SK-N-SH (cell line): ENCODE results near the gene ABCC4. TPM values are rescaled to one million over a fixed set of nuclear protein-coding genes. Genes with fewer than 3 reads are reported as not detected.

Source experiments
- CTCF ChIA-PET: fragments of 300-600, 350-600 bp; formaldehyde crosslinking; extraction: SDS; loops from one replicate; lab custom pipeline; 2021; lab: Yijun Ruan, JAX
- POLR2A ChIA-PET: fragments of 350-600 bp; sonication (Branson Sonifier 250); formaldehyde crosslinking; extraction: SDS; loops from one replicate; lab custom pipeline; 2020; ENCODE audit warnings: antibody characterized with exemption, inconsistent platforms; lab: Yijun Ruan, JAX
- DNase-seq: peaks from one replicate; pipeline ENCODE4 v3.0.0; 2012
- H2AFZ ChIP-seq: fragments of 200-600 bp; sonication (generic); 2 replicates; pipeline ENCODE4 v1.8.1; 2016; ENCODE audit warnings: antibody characterized with exemption, mild to moderate bottlenecking, low read depth
- H3F3A ChIP-seq: fragments of 200-600 bp; sonication (generic); replicated peaks from 2 replicates; pipeline ENCODE3; 2016; ENCODE audit warnings: antibody characterized with exemption, mild to moderate bottlenecking; ENCODE audit not compliant: insufficient read depth
- H3K27ac ChIP-seq, 2 experiments: fragments of 200-500 bp in 1 of 2; fragments of 200-600 bp in 1 of 2; sonication (Bioruptor generic) in 1 of 2; sonication (generic), shearing (Covaris generic) in 1 of 2; 2 replicates each; pipeline versions ENCODE4 v1.5.1 to v1.6.1; 2014 to 2016; ENCODE audit warnings: low read depth in 2 of 2, inconsistent platforms in 1 of 2, low read length in 1 of 2, mild to moderate bottlenecking in 1 of 2, mixed read lengths in 1 of 2
- H3K27me3 ChIP-seq: fragments of 200-600 bp; sonication (generic), shearing (Covaris generic); 2 replicates; pipeline ENCODE4 v1.6.1; 2016; ENCODE audit warnings: mixed run types; ENCODE audit not compliant: insufficient read depth
- H3K36me3 ChIP-seq, 2 experiments: fragments of 200-500 bp in 1 of 2; fragments of 200-600 bp in 1 of 2; sonication (Bioruptor generic) in 1 of 2; sonication (generic) in 1 of 2; replicated peaks in 1 of 2; 2 replicates each; pipeline versions ENCODE3 to v1.5.1; 2014 to 2016; ENCODE audit warnings: low read length in 1 of 2, mild to moderate bottlenecking in 1 of 2; ENCODE audit not compliant: insufficient read depth in 2 of 2, control insufficient read depth in 1 of 2
- H3K4me1 ChIP-seq, 2 experiments: fragments of 200-500 bp in 1 of 2; fragments of 200-600 bp in 1 of 2; sonication (Bioruptor generic) in 1 of 2; sonication (generic), shearing (Covaris generic) in 1 of 2; 2 replicates each; pipeline versions ENCODE4 v1.5.1 to v1.6.1; 2014 to 2016; ENCODE audit warnings: low read depth in 1 of 2, low read length in 1 of 2, mixed run types in 1 of 2; ENCODE audit not compliant: insufficient read depth in 2 of 2, control insufficient read depth in 1 of 2
- H3K4me2 ChIP-seq: fragments of 200-600 bp; sonication (generic), shearing (Covaris generic); 2 replicates; pipeline ENCODE4 v1.6.1; 2017; ENCODE audit warnings: mixed run types
- H3K4me3 ChIP-seq, 2 experiments: fragments of 200-500 bp in 1 of 2; fragments of 200-600 bp in 1 of 2; sonication (Bioruptor generic) in 1 of 2; sonication (generic), shearing (Covaris generic) in 1 of 2; 2 replicates each; pipeline versions ENCODE4 v1.5.1 to v1.8.1; 2014 to 2016; ENCODE audit warnings: low read depth in 2 of 2, inconsistent platforms in 1 of 2, low read length in 1 of 2, mild to moderate bottlenecking in 1 of 2, mixed read lengths in 1 of 2, moderate library complexity in 1 of 2
- H3K79me2 ChIP-seq: fragments of 200-600 bp; sonication (generic); 2 replicates; pipeline ENCODE4 v1.8.1; 2017; ENCODE audit warnings: mild to moderate bottlenecking; ENCODE audit not compliant: insufficient read depth
- H3K9ac ChIP-seq: fragments of 200-600 bp; sonication (generic); 2 replicates; pipeline ENCODE4 v1.6.1; 2017; ENCODE audit warnings: mixed run types
- H3K9me2 ChIP-seq: fragments of 200-600 bp; sonication (generic); 2 replicates; pipeline ENCODE4 v1.6.1; 2017; ENCODE audit warnings: mixed run types
- H3K9me3 ChIP-seq: fragments of 200-600 bp; sonication (generic); 2 replicates; pipeline ENCODE4 v1.6.1; 2017; ENCODE audit warnings: mixed run types, mild to moderate bottlenecking, moderate library complexity
- H4K20me1 ChIP-seq: fragments of 200-600 bp; sonication (generic); 2 replicates; pipeline ENCODE4 v1.6.1; 2017; ENCODE audit warnings: mild to moderate bottlenecking, mixed run types; ENCODE audit not compliant: insufficient read depth
- EP300 ChIP-seq, 2 experiments: IDR thresholded peaks; 2 replicates each; pipeline versions ENCODE4 v1.4.0 to v1.6.1; 2012; ENCODE audit warnings: borderline replicate concordance in 1 of 2, low read depth in 1 of 2, low read length in 1 of 2
- FOSL2 ChIP-seq: IDR thresholded peaks from 2 replicates; pipeline ENCODE4 v1.4.0; 2012; ENCODE audit warnings: low read depth, mild to moderate bottlenecking, moderate library complexity, borderline replicate concordance
- FOXJ3 ChIP-seq: sonication (generic); formaldehyde crosslinking; IDR thresholded peaks from 2 replicates; pipeline ENCODE4 v1.5.1; 2020; ENCODE audit warnings: mild to moderate bottlenecking, missing genetic modification reagents
- GABPA ChIP-seq: IDR thresholded peaks from 2 replicates; pipeline ENCODE4 v1.4.0; 2012; ENCODE audit warnings: low read depth, mild to moderate bottlenecking
- GATA2 ChIP-seq: sonication (generic); formaldehyde crosslinking; IDR thresholded peaks from 2 replicates; pipeline ENCODE4 v1.5.0; 2020; ENCODE audit warnings: mild to moderate bottlenecking, missing genetic modification reagents
- JUND ChIP-seq: IDR thresholded peaks from 2 replicates; pipeline ENCODE4 v1.4.0; 2012
- MEF2A ChIP-seq: IDR thresholded peaks from 2 replicates; pipeline ENCODE4 v1.4.0; 2012; ENCODE audit warnings: low read depth, borderline replicate concordance
- MXI1 ChIP-seq: IDR thresholded peaks from 2 replicates; pipeline ENCODE4 v1.6.1; 2012; ENCODE audit warnings: mild to moderate bottlenecking, low read depth, low read length, improper control_type of control experiment
- NRF1 ChIP-seq: IDR thresholded peaks from 2 replicates; pipeline ENCODE4 v1.6.1; 2012; ENCODE audit warnings: low read depth, mild to moderate bottlenecking, low read length
- POLR2AphosphoS5 ChIP-seq: IDR thresholded peaks from 2 replicates; pipeline ENCODE4 v1.6.1; 2012; ENCODE audit warnings: low read depth, low read length
- RAD21 ChIP-seq: IDR thresholded peaks from 2 replicates; pipeline ENCODE4 v1.6.1; 2012; ENCODE audit warnings: mild to moderate bottlenecking, low read length
- RCOR1 ChIP-seq: fragments of 150-350 bp; IDR thresholded peaks from 2 replicates; pipeline ENCODE4 v1.6.1; 2017; ENCODE audit warnings: antibody characterized with exemption, low read length
- REST ChIP-seq: IDR thresholded peaks from 2 replicates; pipeline ENCODE4 v1.6.1; 2012; ENCODE audit warnings: mild to moderate bottlenecking, low read depth, low read length, moderate library complexity
- SIN3A ChIP-seq: IDR thresholded peaks from 2 replicates; pipeline ENCODE4 v1.6.1; 2012; ENCODE audit warnings: low read depth, mild to moderate bottlenecking, low read length, moderate library complexity, borderline replicate concordance
- SMC3 ChIP-seq: IDR thresholded peaks from 2 replicates; pipeline ENCODE4 v1.6.1; 2012; ENCODE audit warnings: low read depth, low read length, improper control_type of control experiment
- USF1 ChIP-seq: IDR thresholded peaks from 2 replicates; pipeline ENCODE4 v1.4.0; 2012; ENCODE audit warnings: low read depth, borderline replicate concordance
- YY1 ChIP-seq: IDR thresholded peaks from 2 replicates; pipeline ENCODE4 v1.4.0; 2012; ENCODE audit warnings: low read depth, mild to moderate bottlenecking
- WGBS: methylation state at CpG from one replicate; pipeline ENCODE4 v1.1.6; 2017; ENCODE audit warnings: low lambda C conversion rate; 5-methylcytosine and 5-hydroxymethylcytosine counted together
- polyA plus RNA-seq, 3 experiments: library from polyadenylated mRNA; depleted of rRNA; stranded (reverse); fragments of >200 nt; gene quantifications; 2 replicates each; pipeline ENCODE4 v1.2.3, GENCODE V29; 2012
- TF ChIP-seq, protein P1 (sequence below): IDR thresholded peaks from 2 replicates; pipeline ENCODE4 v1.4.0; 2012; ENCODE audit warnings: low read depth

The ABCC4 gene
- polyA plus RNA-seq, 1 of the 3 experiments (the other 2 are of a cell fraction): 7.8 TPM

DNA sequence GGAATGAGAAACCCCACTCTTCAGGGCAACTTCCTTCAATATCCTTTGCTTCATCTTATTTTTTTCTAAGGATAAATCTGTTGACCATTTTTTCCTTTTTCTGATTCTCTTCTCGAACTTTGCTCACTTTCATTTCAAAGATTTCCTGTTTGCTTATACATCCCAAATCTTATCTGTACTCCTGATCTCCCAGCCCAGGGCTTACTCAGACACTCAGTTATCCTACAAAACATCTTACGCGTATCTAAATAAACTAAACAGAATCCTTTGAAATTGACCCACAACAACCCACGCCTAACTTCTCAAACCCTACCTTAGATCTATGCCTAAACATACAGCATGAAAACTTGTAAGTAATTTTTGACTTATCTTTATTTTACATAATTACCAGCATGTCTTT, 179.2 kb downstream of the ABCC4 start:
- TF ChIP-seq FOSL2: no peak
- no peak for TF ChIP-seq YY1
- no peak for TF ChIP-seq EP300 (IDR thresholded peaks at IDR 0.05; ENCODE audit: borderline replicate concordance in 1 of 2, low read depth in 1 of 2, low read length in 1 of 2)
- no peak for TF ChIP-seq MEF2A
- TF ChIP-seq RCOR1: no peak
- TF ChIP-seq, protein P1, sequence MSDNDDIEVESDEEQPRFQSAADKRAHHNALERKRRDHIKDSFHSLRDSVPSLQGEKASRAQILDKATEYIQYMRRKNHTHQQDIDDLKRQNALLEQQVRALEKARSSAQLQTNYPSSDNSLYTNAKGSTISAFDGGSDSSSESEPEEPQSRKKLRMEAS: no peak
- TF ChIP-seq REST: no peak
- TF ChIP-seq USF1: no peak
- TF ChIP-seq JUND: no peak
- TF ChIP-seq FOXJ3 (CRISPR knock-in tag): no peak
- no peak for TF ChIP-seq GATA2 (CRISPR knock-in tag)
- no peak for TF ChIP-seq NRF1
- TF ChIP-seq MXI1: no peak
- no peak for TF ChIP-seq SIN3A
- no peak for TF ChIP-seq RAD21
- Histone ChIP-seq H3K9me2 (no peaks in the 10 kb centered on the region), H3K9me3 (no peaks in the 10 kb centered on the region), H3K9ac (no peak overlapping the region), H3K79me2 (no peaks in the 10 kb centered on the region), H3K27me3 (no peaks in the 10 kb centered on the region), H3K36me3 (peaks cover 0 to 4% of the 10 kb centered on the region in 2 experiments), H3K4me2 (no peak overlapping the region), H4K20me1 (no peaks in the 10 kb centered on the region), H3K4me1 (no peaks in the 10 kb centered on the region), H3K4me3 (no peak overlapping the region), H2AFZ (no peak overlapping the region), H3F3A (peaks cover 3% of the 10 kb centered on the region), H3K27ac (no peak overlapping the region)
- CTCF ChIA-PET: no interaction called here
- WGBS: 80% methylated on average over 4 of the region's 4 CpGs
- no peak for DNase-seq
- POLR2A ChIA-PET: no interaction called here

DNA sequence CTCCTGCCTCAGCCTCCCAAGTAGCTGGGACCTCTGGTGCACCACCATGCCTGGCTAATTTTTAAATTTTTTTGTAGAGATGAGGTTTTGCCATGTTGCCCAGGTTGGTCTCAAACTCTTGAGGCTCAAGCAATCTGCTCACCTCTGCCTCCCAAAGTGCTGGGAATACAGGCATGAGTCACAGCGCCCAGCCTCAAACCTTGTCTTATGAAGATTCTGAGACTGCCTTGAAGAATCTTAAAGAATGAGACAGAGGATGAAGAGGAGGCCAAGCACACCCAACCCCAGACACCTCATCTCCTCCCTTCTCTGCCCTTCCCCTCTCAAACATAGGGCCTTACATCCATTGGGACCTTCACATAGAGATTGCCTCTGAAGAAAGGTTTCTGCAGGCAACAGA, 179.7 kb downstream of the ABCC4 start:
- peaks cover 0 to 4% of the 10 kb centered on the region in 2 experiments for H3K36me3 ChIP-seq
- no peak overlapping the region for H3K4me2 ChIP-seq
- no peaks in the 10 kb centered on the region for H3K9me2 ChIP-seq
- no peaks in the 10 kb centered on the region for H3K4me1 ChIP-seq
- H3K4me3 ChIP-seq: no peak overlapping the region
- no peak overlapping the region for H3K27ac ChIP-seq
- no peaks in the 10 kb centered on the region for H4K20me1 ChIP-seq
- no peak overlapping the region for H3K9ac ChIP-seq
- peaks cover 3% of the 10 kb centered on the region for H3F3A ChIP-seq
- no peaks in the 10 kb centered on the region for H3K9me3 ChIP-seq
- no peak overlapping the region for H2AFZ ChIP-seq
- 93% methylated on average over 1 of the region's 1 CpG for WGBS
- DNase-seq: no peak
- no peaks in the 10 kb centered on the region for H3K79me2 ChIP-seq
- CTCF ChIA-PET: no interaction called here
- H3K27me3 ChIP-seq: no peaks in the 10 kb centered on the region
- POLR2A ChIA-PET: no interaction called here
- TF ChIP-seq SMC3: no peak
- TF ChIP-seq, protein P1: no peak
- TF ChIP-seq POLR2AphosphoS5: no peak
- TF ChIP-seq GABPA: no peak
- no peak for TF ChIP-seq FOSL2
- TF ChIP-seq REST: no peak
- TF ChIP-seq SIN3A: no peak
